Measurements from ENCODE around the gene PHF13.

Gene PHF13

GRCh38 chr1:6574818-6575217 lies 38.7 kb upstream of the PHF13 start:
- DNase-seq (ENCODE audit: low read depth): no peak
- TF ChIP-seq CTCF (conservative IDR thresholded peaks at IDR 0.05; ENCODE audit: low read depth, low read length): no peak

GRCh38 chr1:6577831-6578525 lies 35.6 kb upstream of the PHF13 start:
- no peak for DNase-seq (ENCODE audit: low read depth)
- TF ChIP-seq CTCF (conservative IDR thresholded peaks at IDR 0.05; ENCODE audit: low read depth, low read length): no peak
- H3K4me3 ChIP-seq (ENCODE audit: low read depth, low read length): no peak overlapping the region

More at GRCh38 chr1:6574818-6575217, 38.7 kb upstream of the PHF13 start:
- no peak overlapping the region for H3K4me3 ChIP-seq (ENCODE audit: low read depth, low read length)

- DNase-seq (ENCODE audit: low read depth): no peak
- no peak for TF ChIP-seq CTCF (conservative IDR thresholded peaks at IDR 0.05; ENCODE audit: low read depth, low read length)
- no peak overlapping the region for H3K4me3 ChIP-seq (ENCODE audit: low read depth, low read length)
These were observed 34.7 kb upstream of the PHF13 start for GRCh38 chr1:6578624-6579373.

GRCh38 chr1:6579374-6580118 lies 34.0 kb upstream of the PHF13 start, which contains the start of gene ZBTB48:
Gene ZBTB48, plus strand, starts transcription at chr1:6579994. Its CDS starts 616 bp downstream, at chr1:6580610.
- peak; percentile 98 for DNase-seq (ENCODE audit: low read depth)
- TF ChIP-seq CTCF (conservative IDR thresholded peaks at IDR 0.05; ENCODE audit: low read depth, low read length): no peak
- peak within 1 kb of the TSS; percentile 93 for H3K4me3 ChIP-seq (ENCODE audit: low read depth, low read length)

- TF ChIP-seq CTCF (conservative IDR thresholded peaks at IDR 0.05; ENCODE audit: low read depth, low read length): no peak
- H3K4me3 ChIP-seq (ENCODE audit: low read depth, low read length): peak overlapping the region; percentile 93
- peak; percentile 25 for DNase-seq (ENCODE audit: low read depth)
These were observed 33.4 kb upstream of the PHF13 start for GRCh38 chr1:6580119-6580592.

- DNase-seq (ENCODE audit: low read depth): no peak
- peak overlapping the region; percentile 93 for H3K4me3 ChIP-seq (ENCODE audit: low read depth, low read length)
- TF ChIP-seq CTCF (conservative IDR thresholded peaks at IDR 0.05; ENCODE audit: low read depth, low read length): peak; percentile 18
These were observed 32.7 kb upstream of the PHF13 start for GRCh38 chr1:6580593-6581409.

All from choroid plexus epithelial cell (primary cell).